T-helper 2 cell (primary cell): ENCODE measurements around the gene RIN2.
"Not testable (repeated sequence)": the region's sequence is repeated elsewhere in the genome, so short reads cannot be mapped to it uniquely, and the experiment has no call there.

Source experiments
- DNase-seq, 5 experiments: peaks; one replicate each; pipeline versions ENCODE4 v3.0.0 to v3.0.0-alpha.2; 2012 to 2022

The RIN2 gene

GRCh38 chr20:19793716-19794115, 35.7 kb downstream of the RIN2 start:
- no peak for DNase-seq

GRCh38 chr20:19794941-19795340, 36.9 kb downstream of the RIN2 start:
- no peak for DNase-seq

GRCh38 chr20:19799325-19799724, 41.3 kb downstream of the RIN2 start:
- DNase-seq, result no peak

GRCh38 chr20:19802099-19802491, 44.0 kb downstream of the RIN2 start:
- no peak for DNase-seq

- DNase-seq, result no peak
Observed at GRCh38 chr20:19802492-19803158, 44.6 kb downstream of the RIN2 start.

GRCh38 chr20:19806276-19806675, 48.2 kb downstream of the RIN2 start:
- not testable (repeated sequence) for DNase-seq

- no peak for DNase-seq
Observed at GRCh38 chr20:19806806-19807190, 48.7 kb downstream of the RIN2 start.

GRCh38 chr20:19807191-19807945, 49.3 kb downstream of the RIN2 start:
- no peak for DNase-seq
